ENCODE measurements around the gene ACSF3.

ACSF3 gene

DNA sequence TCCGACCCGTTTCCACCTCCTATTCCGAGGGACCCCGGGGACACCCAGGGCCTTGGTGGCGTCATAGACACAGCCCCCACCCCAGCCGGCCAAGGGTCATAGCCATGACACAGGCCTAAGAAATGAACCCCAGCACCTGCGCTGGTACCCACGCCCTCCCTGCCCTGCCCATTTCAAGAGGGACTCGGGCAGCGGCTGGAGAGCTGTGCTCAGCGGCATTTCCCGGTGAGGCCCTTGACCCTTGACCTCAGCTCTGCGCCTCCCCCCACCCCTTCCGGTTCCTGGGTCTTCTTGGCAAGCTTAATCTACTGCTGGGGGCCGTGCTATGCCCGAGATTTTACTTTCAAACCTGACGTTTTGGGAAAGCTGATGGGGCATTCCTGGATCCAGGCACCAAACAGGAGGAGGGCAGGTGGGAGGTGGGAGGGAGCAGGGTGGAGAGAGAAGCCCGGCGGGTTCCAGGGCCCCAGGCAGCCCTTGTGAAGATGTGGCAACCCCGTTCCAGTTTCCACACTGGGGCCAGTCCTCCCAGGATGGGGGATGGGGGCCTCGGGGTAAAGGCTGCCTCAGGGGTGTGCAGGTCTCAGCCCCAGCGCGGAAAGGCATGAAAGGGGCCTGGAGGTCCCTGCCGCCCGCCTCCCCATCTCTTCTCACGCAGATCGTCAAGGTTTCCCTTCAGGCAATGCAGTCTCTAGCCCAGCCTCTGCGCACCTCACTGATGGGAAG, 106.6 kb downstream of the ACSF3 start, which contains the start of gene SLC22A31:
SLC22A31 (minus strand) TSS at position 414 of the 726 bp plus-strand sequence; CDS start at position 378, 36 bp downstream.
- H3K4me3 ChIP-seq (ENCODE audit: low read depth, low read length) = no peak within 1 kb of the TSS
- H3K79me2 ChIP-seq = no peaks in the 10 kb centered on the region
- H3K36me3 ChIP-seq (ENCODE audit: control insufficient read depth, insufficient read depth, low read length) = no peaks in the 10 kb centered on the region
- no peak within 1 kb of the TSS for H2AFZ ChIP-seq
- H3K9me3 ChIP-seq (ENCODE audit: control insufficient read depth, low read length) = no peaks in the 10 kb centered on the region
- TF ChIP-seq, protein P1, sequence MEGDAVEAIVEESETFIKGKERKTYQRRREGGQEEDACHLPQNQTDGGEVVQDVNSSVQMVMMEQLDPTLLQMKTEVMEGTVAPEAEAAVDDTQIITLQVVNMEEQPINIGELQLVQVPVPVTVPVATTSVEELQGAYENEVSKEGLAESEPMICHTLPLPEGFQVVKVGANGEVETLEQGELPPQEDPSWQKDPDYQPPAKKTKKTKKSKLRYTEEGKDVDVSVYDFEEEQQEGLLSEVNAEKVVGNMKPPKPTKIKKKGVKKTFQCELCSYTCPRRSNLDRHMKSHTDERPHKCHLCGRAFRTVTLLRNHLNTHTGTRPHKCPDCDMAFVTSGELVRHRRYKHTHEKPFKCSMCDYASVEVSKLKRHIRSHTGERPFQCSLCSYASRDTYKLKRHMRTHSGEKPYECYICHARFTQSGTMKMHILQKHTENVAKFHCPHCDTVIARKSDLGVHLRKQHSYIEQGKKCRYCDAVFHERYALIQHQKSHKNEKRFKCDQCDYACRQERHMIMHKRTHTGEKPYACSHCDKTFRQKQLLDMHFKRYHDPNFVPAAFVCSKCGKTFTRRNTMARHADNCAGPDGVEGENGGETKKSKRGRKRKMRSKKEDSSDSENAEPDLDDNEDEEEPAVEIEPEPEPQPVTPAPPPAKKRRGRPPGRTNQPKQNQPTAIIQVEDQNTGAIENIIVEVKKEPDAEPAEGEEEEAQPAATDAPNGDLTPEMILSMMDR (IDR thresholded peaks at IDR 0.05) = no peak
- no peaks in the 10 kb centered on the region for H3K4me1 ChIP-seq
- no peaks in the 10 kb centered on the region for H3K27me3 ChIP-seq (ENCODE audit: control insufficient read depth, insufficient read depth, low read length)
- peak within 1 kb of the TSS; percentile 42 for H3K4me2 ChIP-seq (ENCODE audit: low read length)
- H3K9ac ChIP-seq = no peak within 1 kb of the TSS
- H3K27ac ChIP-seq = no peak within 1 kb of the TSS

GRCh38 chr16:89200850-89201411, 107.3 kb downstream of the ACSF3 start:
- H2AFZ ChIP-seq = no peak overlapping the region
- H3K4me3 ChIP-seq (ENCODE audit: low read depth, low read length) = no peak overlapping the region
- no peaks in the 10 kb centered on the region for H3K27me3 ChIP-seq (ENCODE audit: control insufficient read depth, insufficient read depth, low read length)
- no peak overlapping the region for H3K27ac ChIP-seq
- H3K9me3 ChIP-seq (ENCODE audit: control insufficient read depth, low read length) = no peaks in the 10 kb centered on the region
- no peaks in the 10 kb centered on the region for H3K36me3 ChIP-seq (ENCODE audit: control insufficient read depth, insufficient read depth, low read length)
- H3K9ac ChIP-seq = no peak overlapping the region
- TF ChIP-seq, protein P1 (IDR thresholded peaks at IDR 0.05) = no peak
- H3K4me2 ChIP-seq (ENCODE audit: low read length) = no peak overlapping the region
- H3K4me1 ChIP-seq = no peaks in the 10 kb centered on the region
- no peaks in the 10 kb centered on the region for H3K79me2 ChIP-seq

DNA sequence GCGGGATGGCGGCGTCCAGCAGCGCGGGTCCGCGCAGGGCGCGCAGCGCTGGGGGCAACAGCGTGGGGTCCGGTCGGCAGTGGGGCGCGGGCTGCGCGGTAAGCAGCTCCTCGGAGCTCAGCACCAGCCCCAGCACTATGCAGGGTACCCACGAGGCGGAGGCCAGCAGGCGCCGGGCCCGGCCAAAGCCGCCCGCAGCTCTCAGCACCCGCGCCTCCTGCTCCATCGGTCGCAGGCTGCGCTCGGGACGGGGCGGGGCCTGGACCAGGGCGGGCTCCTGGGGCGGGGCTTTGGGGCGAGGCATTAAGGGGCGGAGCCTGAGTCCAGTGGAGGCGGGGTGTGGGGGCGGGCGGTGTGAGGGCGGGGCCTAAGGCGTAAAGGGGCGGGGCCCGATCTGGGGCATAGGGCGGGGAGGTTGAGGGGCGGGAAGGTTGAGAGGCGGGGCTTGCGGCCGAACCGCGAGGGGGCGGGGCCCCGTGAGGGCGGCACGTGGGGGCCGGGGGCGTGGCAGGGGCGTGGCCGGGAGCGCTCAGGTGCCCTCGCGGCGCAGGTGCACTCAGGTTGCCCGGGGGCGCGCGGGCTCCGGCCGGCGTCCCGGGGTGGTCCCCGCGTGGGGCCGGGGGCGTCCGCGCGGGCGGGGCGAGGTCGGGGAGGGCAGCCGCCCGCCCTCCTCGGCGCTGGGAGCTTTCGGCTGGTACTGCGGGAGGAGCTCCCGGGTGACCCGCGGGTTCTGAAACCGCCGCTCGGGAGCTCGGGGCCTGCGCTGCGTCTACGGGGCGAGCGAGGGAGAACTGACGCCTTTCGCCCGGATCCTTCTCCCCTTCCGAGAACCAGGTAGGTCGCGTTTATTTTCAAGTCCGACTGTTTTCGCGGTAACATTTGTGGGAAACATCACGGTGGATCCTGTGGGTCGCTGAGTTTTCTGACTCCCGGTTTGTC, 108.1 kb downstream of the ACSF3 start:
- peak overlapping the region; percentile 14 for H3K4me3 ChIP-seq (ENCODE audit: low read depth, low read length)
- peak overlapping the region; percentile 53 for H3K4me2 ChIP-seq (ENCODE audit: low read length)
- no peak overlapping the region for H2AFZ ChIP-seq
- no peak overlapping the region for H3K27ac ChIP-seq
- no peaks in the 10 kb centered on the region for H3K36me3 ChIP-seq (ENCODE audit: control insufficient read depth, insufficient read depth, low read length)
- no peaks in the 10 kb centered on the region for H3K4me1 ChIP-seq
- no peaks in the 10 kb centered on the region for H3K27me3 ChIP-seq (ENCODE audit: control insufficient read depth, insufficient read depth, low read length)
- no peaks in the 10 kb centered on the region for H3K9me3 ChIP-seq (ENCODE audit: control insufficient read depth, low read length)
- H3K79me2 ChIP-seq = no peaks in the 10 kb centered on the region
- H3K9ac ChIP-seq = no peak overlapping the region
- TF ChIP-seq, protein P1 (IDR thresholded peaks at IDR 0.05) = no peak

GRCh38 chr16:89202422-89203215, 109.0 kb downstream of the ACSF3 start:
- Histone ChIP-seq H3K4me3 (ENCODE audit: low read depth, low read length) (peak overlapping the region; percentile 14), H3K9ac (no peak overlapping the region), H3K36me3 (ENCODE audit: control insufficient read depth, insufficient read depth, low read length) (no peaks in the 10 kb centered on the region), H3K9me3 (ENCODE audit: control insufficient read depth, low read length) (no peaks in the 10 kb centered on the region), H3K4me2 (ENCODE audit: low read length) (peak overlapping the region; percentile 53), H3K27me3 (ENCODE audit: control insufficient read depth, insufficient read depth, low read length) (no peaks in the 10 kb centered on the region), H2AFZ (no peak overlapping the region), H3K4me1 (no peaks in the 10 kb centered on the region), H3K79me2 (no peaks in the 10 kb centered on the region), H3K27ac (no peak overlapping the region)
- TF ChIP-seq, protein P1 (IDR thresholded peaks at IDR 0.05) = no peak

All from parathyroid adenoma (tissue), 2 donors.